Stimulated activated CD4-positive, alpha-beta T cell treated with anti-CD3 and anti-CD28 coated beads, TNF-alpha, amount 100 ng/mL, for 1 hour (primary cell): ENCODE results near the gene RNF157.

Experiments
- DNase-seq, 3 donors: peaks; one replicate each; pipeline ENCODE4 v3.0.0-alpha.2; 2020; ENCODE audit warnings: low read depth in 3 of 3, low spot score in 1 of 3

Gene RNF157

GRCh38 chr17:76240461-76241203 lies at the start of gene RNF157:
TSS of gene RNF157 (minus strand) at chr17:76240493. CDS start at chr17:76240240, 253 bp downstream.
- DNase-seq = peak; percentile 31 to 47 (median 44)

DNA sequence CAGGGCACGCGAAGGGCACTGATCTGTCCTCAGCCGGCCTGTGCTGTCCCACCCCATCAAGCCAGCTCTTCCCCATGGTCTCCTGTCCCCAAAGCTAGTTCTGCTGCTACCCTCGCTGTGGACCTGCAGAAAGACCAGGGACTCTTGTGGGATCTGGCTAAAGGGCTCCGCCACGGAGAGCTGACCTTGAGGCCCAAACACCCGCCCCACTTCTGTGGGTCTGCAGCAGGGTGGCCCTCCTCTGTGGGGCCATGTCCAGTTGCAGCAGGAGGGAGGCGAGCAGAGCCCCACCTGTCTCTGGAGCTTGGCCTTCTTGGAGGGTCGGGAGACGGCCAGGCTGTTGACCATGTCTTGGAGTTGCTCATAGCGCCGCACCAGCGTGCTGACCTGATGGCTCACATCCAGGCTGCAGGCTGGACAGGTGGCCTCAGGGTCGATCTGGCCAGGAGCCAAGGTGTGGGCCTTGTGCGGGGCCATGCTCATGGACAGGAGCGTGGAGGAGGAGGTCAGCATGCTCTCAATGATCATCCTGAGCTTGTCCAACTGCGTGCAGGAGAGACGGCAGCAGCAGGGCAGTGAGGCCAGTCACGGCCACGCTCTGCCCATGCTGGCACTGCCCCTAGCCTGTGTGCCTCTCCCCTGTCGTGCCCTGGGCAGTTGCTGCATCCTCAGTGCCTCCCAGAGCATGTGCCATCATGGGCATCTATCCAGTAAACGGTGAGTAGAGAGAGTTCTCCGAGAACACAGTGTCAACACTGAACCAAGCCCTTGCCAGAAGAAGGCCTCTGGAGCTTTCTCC lies 41.5 kb upstream of the RNF157 start:
- DNase-seq = no peak

DNA sequence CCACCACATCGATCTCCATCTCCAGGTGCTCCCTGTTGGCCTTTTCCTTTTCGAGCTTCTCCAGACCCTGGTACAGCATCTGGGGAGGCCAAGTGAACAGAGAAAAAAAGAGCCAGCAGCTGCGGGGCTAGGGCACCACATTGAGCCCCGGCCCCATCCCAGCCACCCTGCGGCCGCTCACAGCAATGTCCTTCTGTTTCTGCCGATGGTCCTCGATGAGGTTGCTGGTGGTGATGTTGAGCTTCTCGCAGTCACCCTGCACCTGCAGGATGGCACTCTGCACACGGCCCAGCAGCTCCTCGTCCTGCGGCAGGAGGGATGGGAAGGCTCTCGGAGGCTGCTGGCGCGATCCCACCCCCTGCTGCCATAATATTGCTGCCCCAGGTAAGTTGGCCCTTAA lies 40.4 kb upstream of the RNF157 start:
- no peak for DNase-seq

DNA sequence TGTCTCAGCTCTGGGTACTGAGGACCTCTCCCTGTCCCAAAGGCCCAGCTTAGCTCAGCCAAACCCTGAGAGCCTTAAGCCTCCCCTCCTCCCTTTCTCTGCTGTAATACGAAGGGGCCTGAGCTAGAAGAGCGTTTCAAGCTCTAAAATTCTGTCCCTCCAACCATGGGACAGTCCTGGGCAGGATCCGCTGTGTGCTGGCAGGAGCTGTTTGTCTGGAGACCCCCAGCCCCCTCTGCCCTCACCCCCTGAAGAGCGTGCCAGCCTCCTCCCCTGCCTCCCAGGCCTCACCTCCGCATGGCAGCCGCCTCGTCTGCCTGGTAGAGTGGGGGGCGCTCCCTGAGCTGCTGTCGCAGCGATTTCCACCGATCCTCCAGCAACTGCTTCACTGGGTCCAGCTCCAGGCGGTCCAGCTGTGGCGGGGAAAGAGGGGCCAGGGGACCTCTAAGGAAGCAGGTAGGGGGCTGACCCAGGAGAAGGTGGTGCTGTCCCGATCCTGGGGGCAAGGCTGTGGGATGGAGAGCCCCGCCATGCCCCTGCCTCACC lies 39.5 kb upstream of the RNF157 start:
- DNase-seq = no peak

DNA sequence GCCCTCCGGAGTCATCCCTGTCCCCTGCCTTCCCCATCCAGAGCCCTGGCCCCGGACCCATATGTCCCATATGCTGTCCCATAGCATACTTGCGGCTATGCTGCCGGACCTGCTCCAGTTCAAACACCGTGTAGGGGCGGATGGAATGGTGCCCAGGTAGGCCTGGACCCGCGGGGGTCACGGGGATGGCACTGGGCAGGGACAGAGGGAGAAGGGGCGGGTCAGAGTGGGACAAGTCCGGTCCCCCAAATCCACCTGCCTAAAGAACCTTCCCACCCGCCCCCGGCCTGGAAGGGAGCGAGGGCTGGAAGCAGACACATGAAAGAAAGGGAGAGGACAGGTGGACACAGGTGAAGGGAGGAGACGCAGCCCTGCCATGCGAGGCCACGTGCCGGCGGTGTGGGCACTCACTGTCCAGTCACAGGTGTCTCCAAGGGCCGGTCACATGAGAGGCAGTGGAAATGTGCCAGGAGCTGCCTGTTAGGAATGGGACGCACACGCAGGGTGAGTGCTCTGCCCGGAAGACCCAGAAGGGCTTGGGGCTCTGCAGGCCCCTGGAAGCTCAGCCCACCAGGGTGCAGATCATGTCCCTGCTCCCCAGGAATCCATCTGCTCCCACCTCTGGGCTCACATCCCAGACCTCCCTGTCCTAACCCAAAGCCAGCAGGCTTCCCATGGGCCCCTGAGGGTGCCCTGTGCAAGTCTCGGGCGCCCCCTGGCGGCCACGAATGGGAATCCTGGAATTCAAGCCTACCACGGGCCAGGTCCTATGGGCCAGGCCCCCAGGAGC lies 38.9 kb upstream of the RNF157 start:
- peak; percentile 63 to 87 (median 74) for DNase-seq

- DNase-seq = no peak
Measured at GRCh38 chr17:76278268-76278908, 38.1 kb upstream of the RNF157 start.

GRCh38 chr17:76277300-76278267 lies 37.3 kb upstream of the RNF157 start:
- DNase-seq = no peak

GRCh38 chr17:76276461-76277299 lies 36.4 kb upstream of the RNF157 start:
- no peak for DNase-seq

- DNase-seq = no peak
Measured at GRCh38 chr17:76276069-76276431, 35.8 kb upstream of the RNF157 start.

DNA sequence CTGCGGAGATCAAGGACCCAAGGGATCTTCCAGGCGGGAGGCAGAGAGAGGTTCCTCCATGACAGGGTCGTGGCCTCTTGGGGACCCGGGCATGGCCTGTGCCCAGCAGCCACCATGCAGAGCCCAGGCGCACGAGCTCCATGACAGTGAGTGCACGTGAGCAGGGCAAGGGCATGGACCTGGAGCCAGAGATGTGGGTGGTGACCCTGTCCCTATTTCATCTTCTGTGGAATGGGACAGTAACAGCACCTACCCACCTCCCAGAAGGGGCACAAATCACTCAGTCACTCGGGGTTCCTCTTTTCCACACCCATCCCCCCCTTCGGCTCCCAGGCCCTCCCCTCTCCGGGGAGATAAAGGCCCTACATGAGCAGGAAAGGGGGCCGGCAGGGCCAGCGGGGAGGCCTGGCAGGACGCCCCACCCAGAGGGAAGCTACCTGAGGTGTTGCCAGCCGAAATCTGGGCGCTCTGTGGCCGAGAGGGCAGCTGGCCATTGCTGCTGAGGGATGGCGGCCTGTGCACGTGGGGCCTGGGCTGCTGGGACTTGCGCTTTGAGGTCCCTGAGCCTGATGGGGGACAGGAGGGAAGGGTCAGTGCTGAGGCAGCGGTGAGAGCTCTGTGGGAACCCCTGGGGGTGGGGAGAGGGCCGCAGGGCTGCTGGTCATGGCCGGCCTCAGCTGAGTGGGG lies 35.2 kb upstream of the RNF157 start:
- no peak for DNase-seq

- no peak for DNase-seq
Measured at GRCh38 chr17:76274112-76274956, 34.0 kb upstream of the RNF157 start.

GRCh38 chr17:76273445-76274111 lies 33.3 kb upstream of the RNF157 start:
- DNase-seq = no peak

DNA sequence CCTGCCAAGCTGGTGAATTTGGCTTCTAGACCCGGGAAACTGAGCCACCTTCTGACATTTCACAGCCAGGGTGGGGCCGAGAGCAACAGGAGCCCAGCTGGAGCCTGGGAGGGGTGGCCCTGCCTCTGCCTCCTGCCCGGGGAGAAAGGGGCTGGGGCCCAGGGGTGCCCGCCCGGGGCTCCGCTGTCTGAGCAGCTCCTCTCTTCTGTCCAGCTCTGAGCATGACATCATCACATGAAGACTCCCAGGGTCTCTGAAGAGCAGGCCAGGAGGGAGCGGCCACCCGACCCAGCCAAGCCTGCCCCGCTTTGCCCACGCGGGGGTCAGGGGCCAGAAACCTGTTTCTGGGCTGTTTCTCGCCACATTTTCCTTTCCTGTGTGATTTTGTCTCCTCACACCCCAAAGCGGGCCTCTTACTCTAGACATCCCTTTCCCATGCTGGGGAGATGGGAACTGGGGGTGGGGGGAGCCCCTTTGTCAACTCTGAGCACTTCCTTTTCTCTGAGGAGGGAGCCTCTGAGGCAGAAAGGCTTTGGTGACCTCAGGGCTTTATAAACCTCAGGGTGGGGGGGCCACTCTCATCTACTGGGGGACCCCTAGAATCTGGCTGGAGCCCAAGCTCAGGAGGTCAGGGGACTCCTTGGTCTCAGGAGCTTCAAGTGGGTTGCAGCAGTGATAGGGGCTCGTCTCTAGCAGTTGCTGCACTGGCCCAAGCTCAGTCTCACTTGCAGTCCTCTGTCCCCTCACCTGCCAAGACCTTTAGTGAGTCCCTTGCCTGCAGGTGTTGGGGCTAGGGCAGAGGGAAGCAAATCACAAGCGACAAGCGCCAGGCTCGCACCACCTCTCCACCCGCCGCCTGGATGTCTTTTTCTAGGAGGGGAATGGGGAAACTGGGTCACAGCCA lies 32.5 kb upstream of the RNF157 start:
- DNase-seq = no peak

GRCh38 chr17:76271669-76272540 lies 31.6 kb upstream of the RNF157 start:
- peak in 1 of 3 donors; percentile 79 for DNase-seq
